ENCODE measurements around the gene GATA1. TPM values are rescaled to one million over a fixed set of nuclear protein-coding genes. Genes with fewer than 3 reads are reported as not detected.

The GATA1 gene
- total RNA-seq, 4 donors from 2014 or later = 0.35 TPM; not detected in 3

- Histone ChIP-seq H3K36me3 (no peaks in the 10 kb centered on the region), H3K27ac (no peak overlapping the region), H3K27me3 (no peaks in the 10 kb centered on the region), H3K4me1 (no peaks in the 10 kb centered on the region), H3K4me3 (no peak overlapping the region), H3K9me3 (no peaks in the 10 kb centered on the region)
- no peak for DNase-seq
- intact Hi-C loops (cut with DNase I; ENCODE audit: low total_unique reads) = no loop called here
- no peak for TF ChIP-seq CTCF (IDR thresholded peaks at IDR 0.05)
These were observed 44.9 kb downstream of the GATA1 start for GRCh38 chrX:48831136-48831908.

GRCh38 chrX:48831909-48832291 lies 45.5 kb downstream of the GATA1 start:
- Histone ChIP-seq H3K9me3 (no peaks in the 10 kb centered on the region), H3K36me3 (no peaks in the 10 kb centered on the region), H3K27ac (no peak overlapping the region), H3K27me3 (no peaks in the 10 kb centered on the region), H3K4me3 (no peak overlapping the region), H3K4me1 (no peaks in the 10 kb centered on the region)
- intact Hi-C loops (cut with DNase I; ENCODE audit: low total_unique reads) = no loop called here
- TF ChIP-seq POLR2A (IDR thresholded peaks at IDR 0.05) = no peak
- no peak for TF ChIP-seq CTCF (IDR thresholded peaks at IDR 0.05)
- DNase-seq = no peak

GRCh38 chrX:48833542-48834138 lies 47.2 kb downstream of the GATA1 start:
- Histone ChIP-seq H3K27me3 (no peaks in the 10 kb centered on the region), H3K36me3 (no peaks in the 10 kb centered on the region), H3K27ac (no peak overlapping the region)

GRCh38 chrX:48834383-48834709 lies 48.0 kb downstream of the GATA1 start:
- Histone ChIP-seq H3K27ac (no peak overlapping the region), H3K4me3 (no peak overlapping the region), H3K4me1 (no peaks in the 10 kb centered on the region), H3K27me3 (no peaks in the 10 kb centered on the region), H3K36me3 (no peaks in the 10 kb centered on the region), H3K9me3 (no peaks in the 10 kb centered on the region)
- DNase-seq = no peak
- TF ChIP-seq POLR2A (IDR thresholded peaks at IDR 0.05) (no peak), CTCF (IDR thresholded peaks at IDR 0.05) (no peak)
- intact Hi-C loops (cut with DNase I; ENCODE audit: low total_unique reads) = no loop called here

More at GRCh38 chrX:48833542-48834138, 47.2 kb downstream of the GATA1 start:
- no peak for TF ChIP-seq POLR2A (IDR thresholded peaks at IDR 0.05)
- TF ChIP-seq CTCF (IDR thresholded peaks at IDR 0.05) = no peak
- Histone ChIP-seq H3K4me1 (no peaks in the 10 kb centered on the region), H3K4me3 (no peak overlapping the region), H3K9me3 (no peaks in the 10 kb centered on the region)
- intact Hi-C loops (cut with DNase I; ENCODE audit: low total_unique reads) = no loop called here
- DNase-seq = no peak

GRCh38 chrX:48835524-48836329 lies 49.3 kb downstream of the GATA1 start, which contains the start of gene PCSK1N:
Gene PCSK1N, minus strand, starts transcription at chrX:48835610. Its CDS starts 78 bp downstream, at chrX:48835532.
- DNase-seq = no peak
- intact Hi-C loops (cut with DNase I; ENCODE audit: low total_unique reads) = no loop called here
- Histone ChIP-seq H3K36me3 (no peaks in the 10 kb centered on the region), H3K27ac (no peak within 1 kb of the TSS), H3K27me3 (no peaks in the 10 kb centered on the region), H3K9me3 (no peaks in the 10 kb centered on the region), H3K4me1 (no peaks in the 10 kb centered on the region), H3K4me3 (peak within 1 kb of the TSS in 1 of 2 donors; percentile 11)
- TF ChIP-seq CTCF (IDR thresholded peaks at IDR 0.05) (no peak), POLR2A (IDR thresholded peaks at IDR 0.05) (no peak)

Measured in uterus (tissue), 4 donors.